Measurements from ENCODE around the gene RAB9A.

DNA sequence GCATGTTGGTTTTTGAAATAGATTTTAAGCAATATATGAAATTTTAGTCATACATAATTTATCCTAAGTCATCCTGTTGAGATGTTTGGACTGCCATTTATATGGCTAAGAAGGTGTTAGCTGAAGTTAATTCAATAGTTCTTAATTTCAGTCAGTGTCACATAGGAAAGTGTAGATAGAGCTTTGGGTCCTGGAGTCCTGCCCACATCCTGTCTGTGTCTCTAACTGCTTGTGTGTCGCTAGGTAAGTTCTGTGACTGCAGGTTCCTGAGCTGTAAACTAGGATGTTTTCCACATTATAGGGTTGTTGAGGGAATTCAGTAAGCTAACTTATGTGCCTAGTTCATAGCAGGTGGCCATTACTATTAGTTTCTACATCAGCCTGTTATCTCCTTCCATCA is 66.3 kb downstream of the RAB9A start:
- TF ChIP-seq, protein P1, sequence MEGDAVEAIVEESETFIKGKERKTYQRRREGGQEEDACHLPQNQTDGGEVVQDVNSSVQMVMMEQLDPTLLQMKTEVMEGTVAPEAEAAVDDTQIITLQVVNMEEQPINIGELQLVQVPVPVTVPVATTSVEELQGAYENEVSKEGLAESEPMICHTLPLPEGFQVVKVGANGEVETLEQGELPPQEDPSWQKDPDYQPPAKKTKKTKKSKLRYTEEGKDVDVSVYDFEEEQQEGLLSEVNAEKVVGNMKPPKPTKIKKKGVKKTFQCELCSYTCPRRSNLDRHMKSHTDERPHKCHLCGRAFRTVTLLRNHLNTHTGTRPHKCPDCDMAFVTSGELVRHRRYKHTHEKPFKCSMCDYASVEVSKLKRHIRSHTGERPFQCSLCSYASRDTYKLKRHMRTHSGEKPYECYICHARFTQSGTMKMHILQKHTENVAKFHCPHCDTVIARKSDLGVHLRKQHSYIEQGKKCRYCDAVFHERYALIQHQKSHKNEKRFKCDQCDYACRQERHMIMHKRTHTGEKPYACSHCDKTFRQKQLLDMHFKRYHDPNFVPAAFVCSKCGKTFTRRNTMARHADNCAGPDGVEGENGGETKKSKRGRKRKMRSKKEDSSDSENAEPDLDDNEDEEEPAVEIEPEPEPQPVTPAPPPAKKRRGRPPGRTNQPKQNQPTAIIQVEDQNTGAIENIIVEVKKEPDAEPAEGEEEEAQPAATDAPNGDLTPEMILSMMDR (IDR thresholded peaks at IDR 0.05), result no peak
- no peak for TF ChIP-seq POLR2AphosphoS5 (IDR thresholded peaks at IDR 0.05; ENCODE audit: low read depth, low read length)
